ENCODE measurements around the gene RNF130. TPM values are rescaled to one million over a fixed set of nuclear protein-coding genes. Genes with fewer than 3 reads are reported as not detected.

RNF130 gene
- total and polyA plus RNA-seq, 4 donors: 24.9 to 93.1 (median 51.4) TPM

DNA sequence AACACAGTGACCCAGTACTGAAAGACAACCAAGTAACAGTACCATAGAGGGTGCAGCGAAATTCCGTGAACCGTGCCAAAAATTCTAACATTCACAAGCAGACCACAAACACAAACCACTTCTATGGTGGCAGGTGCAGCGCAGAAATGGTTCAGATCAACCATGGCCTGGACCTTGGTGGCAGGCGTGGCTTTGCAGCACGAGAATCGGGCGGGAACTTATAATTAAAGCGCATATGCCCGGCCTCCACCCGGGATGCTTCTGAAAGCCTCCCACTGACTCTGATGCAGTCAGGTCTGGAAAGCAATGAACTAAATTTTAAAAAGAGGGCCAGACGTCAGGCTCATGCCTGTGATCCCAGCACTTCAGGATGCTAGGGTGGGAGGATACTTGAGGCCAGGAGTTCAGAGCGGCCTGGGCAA, 95.8 kb downstream of the RNF130 start:
- Histone ChIP-seq H3K9ac (ENCODE audit: low read depth in 1 of 2, low read length in 2 of 2) (no peak overlapping the region), H3K4me1 (ENCODE audit: control insufficient read depth in 4 of 4, insufficient read depth in 4 of 4, low read length in 3 of 4) (peaks cover 1 to 16% (median 12%) of the 10 kb centered on the region in 4 donors), H3K9me3 (ENCODE audit: control insufficient read depth in 4 of 4, low read length in 3 of 4) (no peaks in the 10 kb centered on the region), H3K4me3 (ENCODE audit: low read depth in 1 of 3, low read length in 3 of 3) (no peak overlapping the region), H3K27me3 (ENCODE audit: control insufficient read depth in 4 of 4, insufficient read depth in 4 of 4, low read length in 3 of 4) (no peaks in the 10 kb centered on the region), H3K36me3 (ENCODE audit: control insufficient read depth in 4 of 4, insufficient read depth in 3 of 4, low read depth in 1 of 4, low read length in 3 of 4) (peaks cover 0 to 21% (median 13%) of the 10 kb centered on the region in 4 donors), H3K27ac (ENCODE audit: low read depth in 1 of 2, low read length in 2 of 2) (no peak overlapping the region)
- TF ChIP-seq RAD21 (IDR thresholded peaks at IDR 0.05): no peak
- TF ChIP-seq RXRA (IDR thresholded peaks at IDR 0.05): no peak
- TF ChIP-seq FOXA1 (IDR thresholded peaks at IDR 0.05): no peak
- TF ChIP-seq HNF4G (IDR thresholded peaks at IDR 0.05): no peak
- no peak for TF ChIP-seq TAF1 (conservative IDR thresholded peaks at IDR 0.05)
- TF ChIP-seq ZBTB33 (IDR thresholded peaks at IDR 0.05): no peak
- TF ChIP-seq MAX (IDR thresholded peaks at IDR 0.05): no peak
- TF ChIP-seq EGR1 (IDR thresholded peaks at IDR 0.05; ENCODE audit: low read depth in 2 of 2): no peak
- TF ChIP-seq CTCF (IDR thresholded peaks at IDR 0.05; ENCODE audit: low read depth, low read length, missing input control): no peak
- TF ChIP-seq YY1 (IDR thresholded peaks at IDR 0.05): no peak
- TF ChIP-seq NR2F2 (IDR thresholded peaks at IDR 0.05): no peak
- 90% methylated on average over 13 of the region's 13 CpGs for WGBS
- no peak for DNase-seq (ENCODE audit: low spot score)

DNA sequence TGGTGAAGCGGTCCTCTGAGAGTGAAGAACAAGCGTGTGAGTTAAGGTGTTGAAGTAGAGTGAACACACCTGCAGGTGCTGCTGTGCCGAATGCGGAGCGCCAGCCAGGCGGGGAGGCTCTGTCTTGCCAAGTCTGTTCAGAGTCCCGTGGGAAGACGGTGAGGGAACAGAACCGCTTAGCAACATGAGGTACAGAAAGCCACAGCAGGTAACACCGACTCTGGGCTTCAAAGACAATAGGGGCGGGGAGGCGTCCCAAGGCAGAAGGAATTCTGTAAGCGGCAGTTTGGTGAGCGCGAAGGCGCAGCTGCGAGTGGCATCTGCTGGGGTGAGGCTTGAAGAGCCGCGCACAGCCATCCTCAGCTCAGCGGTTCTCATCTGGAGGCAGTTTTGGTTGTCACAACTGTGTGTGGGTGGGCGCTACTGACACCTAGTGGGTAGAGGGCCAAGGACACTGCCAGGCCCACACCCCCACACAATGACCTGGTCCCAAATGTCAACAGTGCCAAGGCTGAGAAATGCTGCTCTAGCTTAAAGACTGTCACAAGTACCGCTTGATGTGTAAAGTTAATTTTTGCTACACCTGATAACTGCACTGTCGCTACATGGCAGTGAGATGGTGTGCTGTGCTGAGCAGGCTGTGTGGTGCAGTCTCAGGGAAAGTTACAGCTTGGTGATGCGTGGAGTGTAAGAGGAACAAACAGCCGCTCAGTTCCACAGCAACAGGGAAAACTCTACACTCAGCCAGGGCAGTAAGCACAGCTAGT, 96.4 kb downstream of the RNF130 start:
- no peak overlapping the region for H3K27ac ChIP-seq (ENCODE audit: low read depth in 1 of 2, low read length in 2 of 2)

More for the DNA sequence above, 96.4 kb downstream of the RNF130 start:
- peak; percentile 31 for TF ChIP-seq CTCF (IDR thresholded peaks at IDR 0.05; ENCODE audit: low read depth, low read length, missing input control)
- peak; percentile 51 to 64 for TF ChIP-seq RAD21 (IDR thresholded peaks at IDR 0.05)
- no peak for TF ChIP-seq GABPA (IDR thresholded peaks at IDR 0.05 in 1 of 2, conservative IDR thresholded peaks at IDR 0.05 in 1 of 2)
- H3K4me1 ChIP-seq (ENCODE audit: control insufficient read depth in 4 of 4, insufficient read depth in 4 of 4, low read length in 3 of 4): peaks cover 1 to 16% (median 12%) of the 10 kb centered on the region in 4 donors
- H3K9me3 ChIP-seq (ENCODE audit: control insufficient read depth in 4 of 4, low read length in 3 of 4): no peaks in the 10 kb centered on the region
- 88% methylated on average over 25 of the region's 25 CpGs for WGBS
- no peak overlapping the region for H3K4me3 ChIP-seq (ENCODE audit: low read depth in 1 of 3, low read length in 3 of 3)
- no peaks in the 10 kb centered on the region for H3K27me3 ChIP-seq (ENCODE audit: control insufficient read depth in 4 of 4, insufficient read depth in 4 of 4, low read length in 3 of 4)
- H3K36me3 ChIP-seq (ENCODE audit: control insufficient read depth in 4 of 4, insufficient read depth in 3 of 4, low read depth in 1 of 4, low read length in 3 of 4): peaks cover 0 to 18% (median 13%) of the 10 kb centered on the region in 4 donors
- no peak overlapping the region for H3K9ac ChIP-seq (ENCODE audit: low read depth in 1 of 2, low read length in 2 of 2)
- no peak for DNase-seq (ENCODE audit: low spot score)
